SK-N-SH (cell line): ENCODE measurements around the gene ORMDL2. TPM values are rescaled to one million over a fixed set of nuclear protein-coding genes. Genes with fewer than 3 reads are reported as not detected.

Source experiments
- CTCF ChIA-PET: fragments of 300-600, 350-600 bp; formaldehyde crosslinking; extraction: SDS; loops from one replicate; lab custom pipeline; 2021; lab: Yijun Ruan, JAX
- POLR2A ChIA-PET: fragments of 350-600 bp; sonication (Branson Sonifier 250); formaldehyde crosslinking; extraction: SDS; loops from one replicate; lab custom pipeline; 2020; ENCODE audit warnings: antibody characterized with exemption, inconsistent platforms; lab: Yijun Ruan, JAX
- DNase-seq: peaks from one replicate; pipeline ENCODE4 v3.0.0; 2012
- H2AFZ ChIP-seq: fragments of 200-600 bp; sonication (generic); 2 replicates; pipeline ENCODE4 v1.8.1; 2016; ENCODE audit warnings: antibody characterized with exemption, mild to moderate bottlenecking, low read depth
- H3F3A ChIP-seq: fragments of 200-600 bp; sonication (generic); replicated peaks from 2 replicates; pipeline ENCODE3; 2016; ENCODE audit warnings: antibody characterized with exemption, mild to moderate bottlenecking; ENCODE audit not compliant: insufficient read depth
- H3K27ac ChIP-seq, 2 experiments: fragments of 200-500 bp in 1 of 2; fragments of 200-600 bp in 1 of 2; sonication (Bioruptor generic) in 1 of 2; sonication (generic), shearing (Covaris generic) in 1 of 2; 2 replicates each; pipeline versions ENCODE4 v1.5.1 to v1.6.1; 2014 to 2016; ENCODE audit warnings: low read depth in 2 of 2, inconsistent platforms in 1 of 2, low read length in 1 of 2, mild to moderate bottlenecking in 1 of 2, mixed read lengths in 1 of 2
- H3K27me3 ChIP-seq: fragments of 200-600 bp; sonication (generic), shearing (Covaris generic); 2 replicates; pipeline ENCODE4 v1.6.1; 2016; ENCODE audit warnings: mixed run types; ENCODE audit not compliant: insufficient read depth
- H3K36me3 ChIP-seq, 2 experiments: fragments of 200-500 bp in 1 of 2; fragments of 200-600 bp in 1 of 2; sonication (Bioruptor generic) in 1 of 2; sonication (generic) in 1 of 2; replicated peaks in 1 of 2; 2 replicates each; pipeline versions ENCODE3 to v1.5.1; 2014 to 2016; ENCODE audit warnings: low read length in 1 of 2, mild to moderate bottlenecking in 1 of 2; ENCODE audit not compliant: insufficient read depth in 2 of 2, control insufficient read depth in 1 of 2
- H3K4me1 ChIP-seq, 2 experiments: fragments of 200-500 bp in 1 of 2; fragments of 200-600 bp in 1 of 2; sonication (Bioruptor generic) in 1 of 2; sonication (generic), shearing (Covaris generic) in 1 of 2; 2 replicates each; pipeline versions ENCODE4 v1.5.1 to v1.6.1; 2014 to 2016; ENCODE audit warnings: low read depth in 1 of 2, low read length in 1 of 2, mixed run types in 1 of 2; ENCODE audit not compliant: insufficient read depth in 2 of 2, control insufficient read depth in 1 of 2
- H3K4me2 ChIP-seq: fragments of 200-600 bp; sonication (generic), shearing (Covaris generic); 2 replicates; pipeline ENCODE4 v1.6.1; 2017; ENCODE audit warnings: mixed run types
- H3K4me3 ChIP-seq, 2 experiments: fragments of 200-500 bp in 1 of 2; fragments of 200-600 bp in 1 of 2; sonication (Bioruptor generic) in 1 of 2; sonication (generic), shearing (Covaris generic) in 1 of 2; 2 replicates each; pipeline versions ENCODE4 v1.5.1 to v1.8.1; 2014 to 2016; ENCODE audit warnings: low read depth in 2 of 2, inconsistent platforms in 1 of 2, low read length in 1 of 2, mild to moderate bottlenecking in 1 of 2, mixed read lengths in 1 of 2, moderate library complexity in 1 of 2
- H3K79me2 ChIP-seq: fragments of 200-600 bp; sonication (generic); 2 replicates; pipeline ENCODE4 v1.8.1; 2017; ENCODE audit warnings: mild to moderate bottlenecking; ENCODE audit not compliant: insufficient read depth
- H3K9ac ChIP-seq: fragments of 200-600 bp; sonication (generic); 2 replicates; pipeline ENCODE4 v1.6.1; 2017; ENCODE audit warnings: mixed run types
- H3K9me2 ChIP-seq: fragments of 200-600 bp; sonication (generic); 2 replicates; pipeline ENCODE4 v1.6.1; 2017; ENCODE audit warnings: mixed run types
- H3K9me3 ChIP-seq: fragments of 200-600 bp; sonication (generic); 2 replicates; pipeline ENCODE4 v1.6.1; 2017; ENCODE audit warnings: mixed run types, mild to moderate bottlenecking, moderate library complexity
- H4K20me1 ChIP-seq: fragments of 200-600 bp; sonication (generic); 2 replicates; pipeline ENCODE4 v1.6.1; 2017; ENCODE audit warnings: mild to moderate bottlenecking, mixed run types; ENCODE audit not compliant: insufficient read depth
- ELF1 ChIP-seq: IDR thresholded peaks from 2 replicates; pipeline ENCODE4 v1.4.0; 2012
- FOSL2 ChIP-seq: IDR thresholded peaks from 2 replicates; pipeline ENCODE4 v1.4.0; 2012; ENCODE audit warnings: low read depth, mild to moderate bottlenecking, moderate library complexity, borderline replicate concordance
- GABPA ChIP-seq: IDR thresholded peaks from 2 replicates; pipeline ENCODE4 v1.4.0; 2012; ENCODE audit warnings: low read depth, mild to moderate bottlenecking
- JUND ChIP-seq: IDR thresholded peaks from 2 replicates; pipeline ENCODE4 v1.4.0; 2012
- MEF2A ChIP-seq: IDR thresholded peaks from 2 replicates; pipeline ENCODE4 v1.4.0; 2012; ENCODE audit warnings: low read depth, borderline replicate concordance
- MXI1 ChIP-seq: IDR thresholded peaks from 2 replicates; pipeline ENCODE4 v1.6.1; 2012; ENCODE audit warnings: mild to moderate bottlenecking, low read depth, low read length, improper control_type of control experiment
- NFIC ChIP-seq: IDR thresholded peaks from 2 replicates; pipeline ENCODE4 v1.4.0; 2012; ENCODE audit warnings: borderline replicate concordance
- RCOR1 ChIP-seq: fragments of 150-350 bp; IDR thresholded peaks from 2 replicates; pipeline ENCODE4 v1.6.1; 2017; ENCODE audit warnings: antibody characterized with exemption, low read length
- RFX5 ChIP-seq: IDR thresholded peaks from 2 replicates; pipeline ENCODE4 v1.6.1; 2012; ENCODE audit warnings: mild to moderate bottlenecking, improper control_type of control experiment, low read length
- RXRA ChIP-seq: IDR thresholded peaks from 2 replicates; pipeline ENCODE4 v1.4.0; 2012; ENCODE audit warnings: low read depth, mild to moderate bottlenecking, borderline replicate concordance
- SIN3A ChIP-seq: IDR thresholded peaks from 2 replicates; pipeline ENCODE4 v1.6.1; 2012; ENCODE audit warnings: low read depth, mild to moderate bottlenecking, low read length, moderate library complexity, borderline replicate concordance
- TCF12 ChIP-seq: IDR thresholded peaks from 2 replicates; pipeline ENCODE4 v1.4.0; 2012
- WGBS: methylation state at CpG from one replicate; pipeline ENCODE4 v1.1.6; 2017; ENCODE audit warnings: low lambda C conversion rate; 5-methylcytosine and 5-hydroxymethylcytosine counted together
- polyA plus RNA-seq, 3 experiments: library from polyadenylated mRNA; depleted of rRNA; stranded (reverse); fragments of >200 nt; gene quantifications; 2 replicates each; pipeline ENCODE4 v1.2.3, GENCODE V29; 2012
- TF ChIP-seq, protein P1 (sequence below): IDR thresholded peaks from 2 replicates; pipeline ENCODE4 v1.4.0; 2012; ENCODE audit warnings: low read depth, borderline replicate concordance
- TF ChIP-seq, protein P2 (sequence below): IDR thresholded peaks from 2 replicates; pipeline ENCODE4 v1.6.1; 2012; ENCODE audit warnings: mild to moderate bottlenecking, low read depth, low read length, moderate library complexity
- TF ChIP-seq, protein P3 (sequence below): IDR thresholded peaks from 2 replicates; pipeline ENCODE4 v1.4.0; 2012; ENCODE audit warnings: low read depth
- TF ChIP-seq, protein P4 (sequence below): fragments of 150-350 bp; IDR thresholded peaks from 2 replicates; pipeline ENCODE4 v1.6.1; 2017; ENCODE audit warnings: antibody characterized with exemption, low read length, low read depth, borderline replicate concordance

Gene ORMDL2
- polyA plus RNA-seq, 1 of the 3 experiments (the other 2 are of a cell fraction), result 37.3 TPM

DNA sequence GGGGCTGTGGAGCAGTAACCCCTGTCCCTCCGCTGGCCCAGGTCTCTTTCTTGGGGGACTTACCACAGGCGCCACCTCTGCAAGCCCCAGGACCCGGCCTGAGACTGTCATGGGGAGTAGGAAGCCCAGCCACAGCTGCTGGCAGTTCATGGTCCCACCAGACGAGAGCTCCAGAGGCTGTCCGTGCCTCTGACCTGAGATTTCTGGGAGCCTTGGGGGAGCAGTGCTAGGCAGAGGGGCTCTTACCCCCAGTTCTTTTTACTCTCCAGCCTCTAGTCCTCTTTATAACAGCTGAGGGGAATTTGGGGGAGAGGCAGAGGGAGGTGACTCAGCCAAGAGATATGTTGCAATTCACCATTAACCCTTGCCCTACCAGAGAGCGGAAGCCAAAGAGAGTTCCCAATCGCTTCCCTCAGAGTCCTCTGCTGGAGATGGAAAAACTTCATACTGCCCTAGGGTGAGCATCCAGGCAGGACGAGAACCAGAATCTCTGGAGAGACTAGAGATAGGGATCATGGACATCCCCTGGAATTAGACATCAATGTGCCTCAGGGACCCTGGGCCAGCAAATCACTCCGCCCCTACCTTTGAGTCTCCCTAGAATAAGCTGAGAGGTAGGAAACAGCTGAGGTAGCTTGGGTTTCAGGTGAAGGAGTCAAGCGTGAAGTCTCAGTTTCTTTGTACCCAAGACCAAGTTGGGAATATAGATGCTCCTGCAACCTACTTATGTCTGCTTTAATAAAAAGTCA is 25.0 kb downstream of the ORMDL2 start, which contains the start of gene MMP19:
MMP19 (minus strand) TSS at position 256 of the 749 bp plus-strand sequence; CDS start at position 150, 106 bp downstream.
- H4K20me1 ChIP-seq, result no peaks in the 10 kb centered on the region
- no peak within 1 kb of the TSS for H3K27ac ChIP-seq
- peak within 1 kb of the TSS; percentile 34; the same call in 1 of the 2 replicates for H3K9ac ChIP-seq
- H3K9me2 ChIP-seq, result no peaks in the 10 kb centered on the region
- H3K4me2 ChIP-seq, result peak within 1 kb of the TSS; percentile 67; the same call in 1 of the 2 replicates
- CTCF ChIA-PET, result interaction anchor here (1.1 to 2.0 kb wide), 3 partner anchors 11 to 105 kb away, joined by 3 to 6 read pairs (median 5); no protein-coding TSS in a partner anchor
- no peak for DNase-seq
- TF ChIP-seq, protein P1, sequence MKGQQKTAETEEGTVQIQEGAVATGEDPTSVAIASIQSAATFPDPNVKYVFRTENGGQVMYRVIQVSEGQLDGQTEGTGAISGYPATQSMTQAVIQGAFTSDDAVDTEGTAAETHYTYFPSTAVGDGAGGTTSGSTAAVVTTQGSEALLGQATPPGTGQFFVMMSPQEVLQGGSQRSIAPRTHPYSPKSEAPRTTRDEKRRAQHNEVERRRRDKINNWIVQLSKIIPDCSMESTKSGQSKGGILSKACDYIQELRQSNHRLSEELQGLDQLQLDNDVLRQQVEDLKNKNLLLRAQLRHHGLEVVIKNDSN, result no peak
- TF ChIP-seq MXI1, result no peak
- TF ChIP-seq JUND, result peak; percentile 19; the same call in 1 of the 2 replicates
- TF ChIP-seq FOSL2, result peak; percentile 39; the same call in 1 of the 2 replicates
- no peak for TF ChIP-seq RXRA
- TF ChIP-seq, protein P2, sequence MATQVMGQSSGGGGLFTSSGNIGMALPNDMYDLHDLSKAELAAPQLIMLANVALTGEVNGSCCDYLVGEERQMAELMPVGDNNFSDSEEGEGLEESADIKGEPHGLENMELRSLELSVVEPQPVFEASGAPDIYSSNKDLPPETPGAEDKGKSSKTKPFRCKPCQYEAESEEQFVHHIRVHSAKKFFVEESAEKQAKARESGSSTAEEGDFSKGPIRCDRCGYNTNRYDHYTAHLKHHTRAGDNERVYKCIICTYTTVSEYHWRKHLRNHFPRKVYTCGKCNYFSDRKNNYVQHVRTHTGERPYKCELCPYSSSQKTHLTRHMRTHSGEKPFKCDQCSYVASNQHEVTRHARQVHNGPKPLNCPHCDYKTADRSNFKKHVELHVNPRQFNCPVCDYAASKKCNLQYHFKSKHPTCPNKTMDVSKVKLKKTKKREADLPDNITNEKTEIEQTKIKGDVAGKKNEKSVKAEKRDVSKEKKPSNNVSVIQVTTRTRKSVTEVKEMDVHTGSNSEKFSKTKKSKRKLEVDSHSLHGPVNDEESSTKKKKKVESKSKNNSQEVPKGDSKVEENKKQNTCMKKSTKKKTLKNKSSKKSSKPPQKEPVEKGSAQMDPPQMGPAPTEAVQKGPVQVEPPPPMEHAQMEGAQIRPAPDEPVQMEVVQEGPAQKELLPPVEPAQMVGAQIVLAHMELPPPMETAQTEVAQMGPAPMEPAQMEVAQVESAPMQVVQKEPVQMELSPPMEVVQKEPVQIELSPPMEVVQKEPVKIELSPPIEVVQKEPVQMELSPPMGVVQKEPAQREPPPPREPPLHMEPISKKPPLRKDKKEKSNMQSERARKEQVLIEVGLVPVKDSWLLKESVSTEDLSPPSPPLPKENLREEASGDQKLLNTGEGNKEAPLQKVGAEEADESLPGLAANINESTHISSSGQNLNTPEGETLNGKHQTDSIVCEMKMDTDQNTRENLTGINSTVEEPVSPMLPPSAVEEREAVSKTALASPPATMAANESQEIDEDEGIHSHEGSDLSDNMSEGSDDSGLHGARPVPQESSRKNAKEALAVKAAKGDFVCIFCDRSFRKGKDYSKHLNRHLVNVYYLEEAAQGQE, result no peak
- no peak for TF ChIP-seq GABPA
- TF ChIP-seq, protein P3, sequence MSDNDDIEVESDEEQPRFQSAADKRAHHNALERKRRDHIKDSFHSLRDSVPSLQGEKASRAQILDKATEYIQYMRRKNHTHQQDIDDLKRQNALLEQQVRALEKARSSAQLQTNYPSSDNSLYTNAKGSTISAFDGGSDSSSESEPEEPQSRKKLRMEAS, result no peak
- no peak for TF ChIP-seq SIN3A
- no peak for TF ChIP-seq TCF12
- POLR2A ChIA-PET, result interaction anchor here (0.5 kb wide), 1 partner anchor 1907 kb away, joined by 4 read pairs; no protein-coding TSS in a partner anchor
- 78% methylated on average over 5 of the region's 10 CpGs for WGBS
- no peaks in the 10 kb centered on the region for H3K27me3 ChIP-seq
- H2AFZ ChIP-seq, result peak within 1 kb of the TSS; percentile 70; the same call in 1 of the 2 replicates
- no peaks in the 10 kb centered on the region for H3K36me3 ChIP-seq
- no peaks in the 10 kb centered on the region for H3K79me2 ChIP-seq
- H3K9me3 ChIP-seq, result no peaks in the 10 kb centered on the region
- H3K4me3 ChIP-seq, result peak within 1 kb of the TSS; percentile 10 to 38; a peak in 2 of 4 replicates
- H3F3A ChIP-seq, result peaks cover 14% of the 10 kb centered on the region
- peaks cover 7 to 20% of the 10 kb centered on the region in 2 experiments; a peak in 3 of 4 replicates for H3K4me1 ChIP-seq

DNA sequence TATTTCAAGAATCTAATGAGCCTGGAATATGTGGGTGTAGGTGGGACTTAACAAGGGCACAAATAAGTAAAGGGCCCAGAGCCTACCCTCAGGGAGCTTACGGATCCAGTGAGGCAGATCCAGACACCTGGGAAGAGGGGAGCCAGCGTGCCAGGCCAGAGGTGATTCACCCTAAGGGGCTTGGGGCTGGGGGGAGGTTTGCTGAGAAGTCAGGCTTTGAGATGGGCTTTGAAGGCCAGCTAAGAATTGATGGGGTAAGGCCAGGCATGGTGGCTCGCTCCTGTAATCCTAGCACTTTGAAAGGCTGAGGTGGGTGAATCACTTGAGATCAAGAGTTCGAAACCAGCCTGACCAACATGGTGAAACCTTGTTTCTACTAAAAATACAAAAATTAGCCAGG is 25.6 kb downstream of the ORMDL2 start:
- Histone ChIP-seq H3K27ac (no peak overlapping the region), H3K9ac (no peak overlapping the region), H3K4me1 (peaks cover 9 to 20% of the 10 kb centered on the region in 2 experiments; a peak in 3 of 4 replicates), H3K9me2 (no peaks in the 10 kb centered on the region), H3F3A (peaks cover 14% of the 10 kb centered on the region), H3K4me3 (no peak overlapping the region), H3K27me3 (no peaks in the 10 kb centered on the region), H3K9me3 (no peaks in the 10 kb centered on the region), H3K4me2 (peak overlapping the region; percentile 67; the same call in 1 of the 2 replicates), H4K20me1 (no peaks in the 10 kb centered on the region), H3K36me3 (no peaks in the 10 kb centered on the region), H2AFZ (peak overlapping the region; percentile 70; the same call in 1 of the 2 replicates), H3K79me2 (no peaks in the 10 kb centered on the region)
- ChIA-PET CTCF (interaction anchor here (1.1 to 1.7 kb wide), 2 partner anchors 87 to 105 kb away, joined by 3 to 5 read pairs; no protein-coding TSS in a partner anchor), POLR2A (no interaction called here)
- DNase-seq, result no peak
- WGBS, result 95% methylated on average over 4 of the region's 4 CpGs
- no peak for TF ChIP-seq MEF2A
- no peak for TF ChIP-seq RCOR1
- no peak for TF ChIP-seq RFX5
- TF ChIP-seq, protein P2, result no peak
- no peak for TF ChIP-seq ELF1
- TF ChIP-seq, protein P4, sequence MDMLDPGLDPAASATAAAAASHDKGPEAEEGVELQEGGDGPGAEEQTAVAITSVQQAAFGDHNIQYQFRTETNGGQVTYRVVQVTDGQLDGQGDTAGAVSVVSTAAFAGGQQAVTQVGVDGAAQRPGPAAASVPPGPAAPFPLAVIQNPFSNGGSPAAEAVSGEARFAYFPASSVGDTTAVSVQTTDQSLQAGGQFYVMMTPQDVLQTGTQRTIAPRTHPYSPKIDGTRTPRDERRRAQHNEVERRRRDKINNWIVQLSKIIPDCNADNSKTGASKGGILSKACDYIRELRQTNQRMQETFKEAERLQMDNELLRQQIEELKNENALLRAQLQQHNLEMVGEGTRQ, result no peak
- TF ChIP-seq NFIC, result no peak
- TF ChIP-seq SIN3A, result no peak
- TF ChIP-seq FOSL2, result no peak
